AG04449 (cell line): Measurements from ENCODE around the gene CENPP.
A peak's percentile ranks its signal among the peaks of the same experiment; 100 is the strongest.

Source experiments
- CTCF ChIA-PET: fragments of 350-600 bp; formaldehyde crosslinking; extraction: SDS; loops from one replicate; lab custom pipeline; 2021; ENCODE audit warnings: antibody characterized with exemption; lab: Yijun Ruan, JAX
- POLR2A ChIA-PET: fragments of 400-600, 350-600 bp; formaldehyde crosslinking; extraction: SDS; loops from one replicate; lab custom pipeline; 2020; ENCODE audit warnings: antibody characterized with exemption, inconsistent platforms; lab: Yijun Ruan, JAX
- DNase-seq: peaks from one replicate; pipeline ENCODE4 v3.0.0-alpha.2; 2010; ENCODE audit warnings: low read depth, low spot score
- H3K4me3 ChIP-seq: 2 replicates; pipeline ENCODE4 v1.5.1; 2011; ENCODE audit warnings: low read depth, mild to moderate bottlenecking, control low read depth, low read length
- TF ChIP-seq, protein P1 (sequence below): IDR thresholded peaks from one replicate; pipeline ENCODE4 v1.5.1; 2011; ENCODE audit warnings: mild to moderate bottlenecking, moderate library complexity, low read length, control low read depth, inconsistent platforms; ENCODE audit not compliant: insufficient read depth; ENCODE audit errors: missing control alignments

The CENPP gene

DNA sequence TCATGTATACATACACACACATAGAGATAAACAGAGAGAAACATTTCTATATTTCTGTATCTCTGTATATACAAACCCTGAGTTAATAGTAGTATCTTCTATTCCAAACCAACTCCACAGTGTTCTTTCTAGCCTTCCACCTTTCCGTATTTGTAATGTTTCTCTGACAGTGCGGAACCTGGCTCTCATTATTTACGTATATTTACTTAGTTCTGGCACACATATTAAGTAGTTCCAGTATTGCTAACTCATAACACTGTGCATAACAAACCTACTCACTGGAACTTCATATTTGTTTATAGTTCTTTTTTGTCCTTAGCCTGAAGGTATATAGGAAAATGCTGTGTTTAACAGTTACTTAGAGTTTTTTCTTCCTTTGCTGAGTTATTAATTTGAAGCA, 72.1 kb downstream of the CENPP start:
- no peak for DNase-seq
- TF ChIP-seq, protein P1, sequence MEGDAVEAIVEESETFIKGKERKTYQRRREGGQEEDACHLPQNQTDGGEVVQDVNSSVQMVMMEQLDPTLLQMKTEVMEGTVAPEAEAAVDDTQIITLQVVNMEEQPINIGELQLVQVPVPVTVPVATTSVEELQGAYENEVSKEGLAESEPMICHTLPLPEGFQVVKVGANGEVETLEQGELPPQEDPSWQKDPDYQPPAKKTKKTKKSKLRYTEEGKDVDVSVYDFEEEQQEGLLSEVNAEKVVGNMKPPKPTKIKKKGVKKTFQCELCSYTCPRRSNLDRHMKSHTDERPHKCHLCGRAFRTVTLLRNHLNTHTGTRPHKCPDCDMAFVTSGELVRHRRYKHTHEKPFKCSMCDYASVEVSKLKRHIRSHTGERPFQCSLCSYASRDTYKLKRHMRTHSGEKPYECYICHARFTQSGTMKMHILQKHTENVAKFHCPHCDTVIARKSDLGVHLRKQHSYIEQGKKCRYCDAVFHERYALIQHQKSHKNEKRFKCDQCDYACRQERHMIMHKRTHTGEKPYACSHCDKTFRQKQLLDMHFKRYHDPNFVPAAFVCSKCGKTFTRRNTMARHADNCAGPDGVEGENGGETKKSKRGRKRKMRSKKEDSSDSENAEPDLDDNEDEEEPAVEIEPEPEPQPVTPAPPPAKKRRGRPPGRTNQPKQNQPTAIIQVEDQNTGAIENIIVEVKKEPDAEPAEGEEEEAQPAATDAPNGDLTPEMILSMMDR, result no peak
- POLR2A ChIA-PET, result no interaction called here
- no peak overlapping the region for H3K4me3 ChIP-seq
- CTCF ChIA-PET, result no interaction called here

DNA sequence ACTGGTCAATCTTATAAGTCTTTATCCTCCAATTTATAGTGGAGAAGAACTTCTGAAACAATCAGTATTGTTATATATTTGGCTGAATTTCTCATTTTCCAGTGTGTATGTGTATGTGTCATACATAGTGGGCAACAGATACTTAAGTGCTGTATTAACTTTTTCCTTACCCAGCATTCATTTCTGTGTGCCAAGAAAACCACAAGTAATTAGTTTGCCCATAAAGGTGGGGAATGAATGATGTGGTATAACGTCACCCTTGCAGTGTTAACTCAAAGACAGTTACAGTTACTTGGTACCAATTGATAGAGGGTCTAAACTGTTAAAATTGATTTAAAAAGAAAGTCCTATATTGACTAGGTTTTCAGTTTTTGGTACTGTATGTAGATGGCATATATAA, 76.6 kb downstream of the CENPP start:
- H3K4me3 ChIP-seq, result no peak overlapping the region
- no peak for DNase-seq
- ChIA-PET CTCF (no interaction called here), POLR2A (no interaction called here)
- TF ChIP-seq, protein P1, result no peak

DNA sequence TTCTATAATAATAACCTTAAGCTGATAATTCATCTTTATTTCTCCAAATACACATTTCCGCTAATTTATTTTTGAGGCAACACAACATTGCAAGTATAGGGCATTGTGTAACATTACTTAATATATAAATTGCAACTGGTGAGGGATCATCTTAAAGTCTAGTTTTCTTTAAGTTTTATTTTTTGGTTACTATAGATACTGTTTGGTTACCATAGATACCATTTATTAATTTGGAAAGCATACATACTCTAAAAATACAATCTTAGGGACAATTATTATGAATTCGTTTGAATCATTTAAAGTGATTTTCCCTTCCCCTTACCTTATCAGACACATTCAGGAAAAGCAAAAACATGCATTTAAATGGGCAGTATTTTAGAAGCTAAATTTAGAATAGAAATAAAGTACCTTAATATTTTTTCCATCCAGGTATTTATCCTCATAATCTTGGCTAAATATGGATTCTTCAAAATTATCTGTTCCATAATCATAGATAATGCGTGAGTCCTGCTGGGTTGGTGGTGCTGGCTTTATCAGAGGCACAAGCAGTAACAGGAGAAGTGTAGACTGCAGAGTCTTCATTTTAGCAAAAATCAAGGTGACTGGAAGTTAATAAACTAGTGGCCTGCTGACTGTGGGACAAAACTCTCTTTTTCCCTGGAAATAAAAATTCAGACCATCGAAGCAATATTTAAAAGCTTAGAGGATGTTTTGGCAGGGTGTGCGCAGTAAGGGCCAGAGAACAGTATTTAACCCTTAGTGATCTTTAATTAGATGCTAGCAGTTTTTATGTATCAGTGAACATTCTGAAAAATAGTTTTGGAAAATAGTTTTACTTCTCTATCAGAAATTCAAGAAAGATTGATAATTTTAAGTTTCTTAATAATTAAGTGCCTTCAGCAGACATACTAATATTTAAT, 77.3 kb downstream of the CENPP start:
- no peak overlapping the region for H3K4me3 ChIP-seq
- TF ChIP-seq, protein P1, result no peak
- DNase-seq, result no peak
- CTCF ChIA-PET, result interaction anchor here (1.1 to 1.6 kb wide), 2 partner anchors 10 to 16 kb away, joined by 3 to 4 read pairs; no protein-coding TSS in a partner anchor
- POLR2A ChIA-PET, result no interaction called here

DNA sequence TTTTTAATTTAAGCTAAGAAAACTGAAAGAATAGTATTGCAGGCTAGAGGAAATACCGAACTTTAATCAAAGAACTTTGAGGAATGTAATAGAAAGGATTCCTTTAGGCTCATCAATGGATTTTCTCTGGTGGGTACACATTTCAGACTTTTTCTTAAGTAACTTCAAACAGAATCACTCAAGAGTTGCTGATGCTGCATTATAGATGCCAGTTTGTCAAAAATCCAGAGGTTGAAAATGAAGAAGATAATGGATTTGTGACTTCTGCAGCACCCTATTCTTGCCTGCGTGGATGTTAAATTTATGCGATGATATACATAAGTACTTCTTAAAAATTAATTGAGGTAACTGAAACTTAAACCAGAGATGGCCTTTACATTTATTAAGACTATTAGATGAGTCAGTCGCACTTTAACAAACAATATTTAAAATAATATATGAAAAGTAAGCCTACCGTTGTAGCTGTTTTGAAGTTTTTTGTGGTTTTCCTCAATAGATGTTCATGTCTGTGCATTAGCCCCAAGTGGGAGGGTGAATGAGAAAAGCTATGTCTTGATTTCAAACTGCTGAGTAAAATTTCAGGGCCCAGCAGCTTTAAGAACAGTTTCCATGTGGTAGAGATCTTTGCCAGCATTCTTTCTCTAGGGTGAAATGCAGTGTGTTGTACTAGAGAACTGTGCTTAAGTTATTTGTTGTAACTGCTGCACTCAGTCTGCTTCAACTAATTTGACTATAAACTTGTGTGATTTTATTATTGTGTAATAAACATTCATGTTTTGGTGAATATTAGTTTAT, 78.5 kb downstream of the CENPP start, which contains the start of gene OGN:
OGN (minus strand) TSS at position 537 of the 795 bp plus-strand sequence. CDS start 1,171 bp downstream, outside the sequence.
- CTCF ChIA-PET, result interaction anchor here (1.1 to 1.6 kb wide), 2 partner anchors 11 to 15 kb away, joined by 3 to 4 read pairs; no protein-coding TSS in a partner anchor
- H3K4me3 ChIP-seq, result no peak within 1 kb of the TSS
- TF ChIP-seq, protein P1, result no peak
- POLR2A ChIA-PET, result no interaction called here
- DNase-seq, result peak; percentile 21

DNA sequence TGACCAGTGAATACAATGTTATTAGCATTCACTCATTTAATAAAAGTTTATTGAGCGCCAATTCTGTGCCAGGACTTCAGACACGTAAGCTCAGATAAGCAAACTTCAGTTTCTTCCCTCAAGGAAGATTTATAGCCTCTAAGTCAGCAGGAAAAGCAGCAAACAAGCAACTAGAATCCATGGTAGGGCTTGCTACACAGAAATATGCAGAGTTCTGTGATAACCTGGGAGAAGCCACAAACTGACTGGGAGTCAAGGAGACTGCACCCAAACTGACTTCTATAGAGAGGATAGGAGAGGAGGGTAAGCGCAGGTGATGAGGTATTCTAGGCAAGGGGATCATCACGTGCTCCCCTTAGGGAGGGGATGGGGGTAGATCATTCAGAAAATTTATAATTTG, 80.1 kb downstream of the CENPP start:
- CTCF ChIA-PET, result no interaction called here
- TF ChIP-seq, protein P1, result no peak
- no peak for DNase-seq
- POLR2A ChIA-PET, result no interaction called here
- H3K4me3 ChIP-seq, result no peak overlapping the region

DNA sequence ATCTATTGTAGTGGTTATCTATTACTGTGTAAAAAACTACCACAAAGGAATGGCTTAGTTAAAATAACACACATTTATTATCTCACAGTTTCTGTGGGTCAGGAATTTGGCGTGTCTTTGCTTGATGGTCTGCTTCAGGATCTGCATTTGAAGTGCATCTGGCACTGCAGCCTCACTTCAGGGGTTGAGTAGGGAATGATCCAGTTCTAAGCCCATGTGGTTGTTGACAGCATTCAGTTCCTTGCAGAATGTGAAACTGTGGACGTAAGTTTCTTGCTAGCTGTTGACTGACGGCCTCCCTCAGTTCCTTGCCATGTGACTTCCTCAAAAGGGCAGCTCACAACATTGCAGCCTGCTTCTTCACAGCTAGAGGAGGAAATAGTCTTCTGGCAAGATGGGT, 80.7 kb downstream of the CENPP start:
- H3K4me3 ChIP-seq, result no peak overlapping the region
- ChIA-PET CTCF (no interaction called here), POLR2A (no interaction called here)
- no peak for DNase-seq
- TF ChIP-seq, protein P1, result no peak
